Measurements from ENCODE around the gene TRAF4. TPM values are rescaled to one million over a fixed set of nuclear protein-coding genes. Genes with fewer than 3 reads are reported as not detected.
A peak's percentile ranks its signal among the peaks of the same experiment; 100 is the strongest.

The TRAF4 gene
- total and polyA plus RNA-seq, 10 of the 15 experiments (the other 5 are each of a cell fraction or from before 2014, with no cell fraction given), result 3.7 to 197 (median 66.4) TPM

DNA sequence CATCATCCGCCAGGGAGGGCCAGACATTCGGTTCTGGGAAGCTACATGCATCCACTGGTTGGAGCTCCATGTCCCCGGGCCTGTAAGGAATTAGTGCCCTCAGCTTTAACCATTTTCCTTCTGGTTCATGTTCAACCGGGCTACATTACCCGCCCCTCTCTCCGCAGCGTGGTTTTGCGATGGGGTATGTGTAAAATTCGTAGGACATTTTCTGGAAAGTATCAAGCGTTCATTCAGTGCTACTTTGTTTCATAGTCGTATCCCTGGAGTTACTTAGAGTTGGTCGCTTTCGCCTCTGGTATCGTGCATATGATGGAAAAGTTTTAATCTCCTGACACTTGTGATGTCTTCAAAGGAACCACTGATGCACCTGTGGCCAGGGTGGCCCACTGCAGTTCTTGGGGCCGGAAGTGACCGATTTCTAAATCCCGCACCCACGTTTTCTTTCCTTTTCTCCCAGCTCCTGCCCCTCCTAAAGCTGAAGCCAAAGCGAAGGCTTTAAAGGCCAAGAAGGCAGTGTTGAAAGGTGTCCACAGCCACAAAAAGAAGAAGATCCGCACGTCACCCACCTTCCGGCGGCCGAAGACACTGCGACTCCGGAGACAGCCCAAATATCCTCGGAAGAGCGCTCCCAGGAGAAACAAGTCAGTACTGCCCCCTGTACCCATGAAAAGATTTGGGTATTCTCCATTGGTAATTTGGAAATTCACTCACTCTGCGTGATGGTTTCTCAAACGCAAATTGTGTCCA lies 23.4 kb upstream of the TRAF4 start (continued):
- TF ChIP-seq, protein P1, sequence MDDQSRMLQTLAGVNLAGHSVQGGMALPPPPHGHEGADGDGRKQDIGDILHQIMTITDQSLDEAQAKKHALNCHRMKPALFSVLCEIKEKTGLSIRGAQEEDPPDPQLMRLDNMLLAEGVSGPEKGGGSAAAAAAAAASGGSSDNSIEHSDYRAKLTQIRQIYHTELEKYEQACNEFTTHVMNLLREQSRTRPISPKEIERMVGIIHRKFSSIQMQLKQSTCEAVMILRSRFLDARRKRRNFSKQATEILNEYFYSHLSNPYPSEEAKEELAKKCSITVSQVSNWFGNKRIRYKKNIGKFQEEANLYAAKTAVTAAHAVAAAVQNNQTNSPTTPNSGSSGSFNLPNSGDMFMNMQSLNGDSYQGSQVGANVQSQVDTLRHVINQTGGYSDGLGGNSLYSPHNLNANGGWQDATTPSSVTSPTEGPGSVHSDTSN (IDR thresholded peaks at IDR 0.05; ENCODE audit: insufficient replicate concordance, low read depth, low read length), result no peak
- no peak for TF ChIP-seq ZNF274 (IDR thresholded peaks at IDR 0.05; ENCODE audit: insufficient read depth, insufficient read length)
- TF ChIP-seq, protein P2, sequence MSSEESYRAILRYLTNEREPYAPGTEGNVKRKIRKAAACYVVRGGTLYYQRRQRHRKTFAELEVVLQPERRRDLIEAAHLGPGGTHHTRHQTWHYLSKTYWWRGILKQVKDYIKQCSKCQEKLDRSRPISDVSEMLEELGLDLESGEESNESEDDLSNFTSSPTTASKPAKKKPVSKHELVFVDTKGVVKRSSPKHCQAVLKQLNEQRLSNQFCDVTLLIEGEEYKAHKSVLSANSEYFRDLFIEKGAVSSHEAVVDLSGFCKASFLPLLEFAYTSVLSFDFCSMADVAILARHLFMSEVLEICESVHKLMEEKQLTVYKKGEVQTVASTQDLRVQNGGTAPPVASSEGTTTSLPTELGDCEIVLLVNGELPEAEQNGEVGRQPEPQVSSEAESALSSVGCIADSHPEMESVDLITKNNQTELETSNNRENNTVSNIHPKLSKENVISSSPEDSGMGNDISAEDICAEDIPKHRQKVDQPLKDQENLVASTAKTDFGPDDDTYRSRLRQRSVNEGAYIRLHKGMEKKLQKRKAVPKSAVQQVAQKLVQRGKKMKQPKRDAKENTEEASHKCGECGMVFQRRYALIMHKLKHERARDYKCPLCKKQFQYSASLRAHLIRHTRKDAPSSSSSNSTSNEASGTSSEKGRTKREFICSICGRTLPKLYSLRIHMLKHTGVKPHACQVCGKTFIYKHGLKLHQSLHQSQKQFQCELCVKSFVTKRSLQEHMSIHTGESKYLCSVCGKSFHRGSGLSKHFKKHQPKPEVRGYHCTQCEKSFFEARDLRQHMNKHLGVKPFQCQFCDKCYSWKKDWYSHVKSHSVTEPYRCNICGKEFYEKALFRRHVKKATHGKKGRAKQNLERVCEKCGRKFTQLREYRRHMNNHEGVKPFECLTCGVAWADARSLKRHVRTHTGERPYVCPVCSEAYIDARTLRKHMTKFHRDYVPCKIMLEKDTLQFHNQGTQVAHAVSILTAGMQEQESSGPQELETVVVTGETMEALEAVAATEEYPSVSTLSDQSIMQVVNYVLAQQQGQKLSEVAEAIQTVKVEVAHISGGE (CRISPR knock-in tag; IDR thresholded peaks at IDR 0.05), result no peak
- no peak for TF ChIP-seq MYC (IDR thresholded peaks at IDR 0.05; ENCODE audit: insufficient read depth, insufficient read length, insufficient replicate concordance, low read length, severe bottlenecking)
- no peak for TF ChIP-seq GABPA (IDR thresholded peaks at IDR 0.05; ENCODE audit: low read depth)
- TF ChIP-seq NFIC (IDR thresholded peaks at IDR 0.05; ENCODE audit: low read depth, low read length), result no peak
- TF ChIP-seq SMAD1 (IDR thresholded peaks at IDR 0.05; ENCODE audit: low read depth, partially characterized antibody), result no peak
- TF ChIP-seq POLR2AphosphoS5 (IDR thresholded peaks at IDR 0.05; ENCODE audit: low read length), result peak; percentile 85
